Measurements from ENCODE around the gene HDAC4.

The HDAC4 gene

GRCh38 chr2:239064253-239064652 lies 336.6 kb downstream of the HDAC4 start:
- no peak overlapping the region for H3K4me2 ChIP-seq (ENCODE audit: low read length)
- H3K27me3 ChIP-seq (ENCODE audit: insufficient read depth, low read length): no peaks in the 10 kb centered on the region
- no peaks in the 10 kb centered on the region for H3K9me3 ChIP-seq (ENCODE audit: low read length)
- H3K27ac ChIP-seq (ENCODE audit: low read depth, low read length, poor library complexity, severe bottlenecking): no peak overlapping the region
- TF ChIP-seq, protein P1, sequence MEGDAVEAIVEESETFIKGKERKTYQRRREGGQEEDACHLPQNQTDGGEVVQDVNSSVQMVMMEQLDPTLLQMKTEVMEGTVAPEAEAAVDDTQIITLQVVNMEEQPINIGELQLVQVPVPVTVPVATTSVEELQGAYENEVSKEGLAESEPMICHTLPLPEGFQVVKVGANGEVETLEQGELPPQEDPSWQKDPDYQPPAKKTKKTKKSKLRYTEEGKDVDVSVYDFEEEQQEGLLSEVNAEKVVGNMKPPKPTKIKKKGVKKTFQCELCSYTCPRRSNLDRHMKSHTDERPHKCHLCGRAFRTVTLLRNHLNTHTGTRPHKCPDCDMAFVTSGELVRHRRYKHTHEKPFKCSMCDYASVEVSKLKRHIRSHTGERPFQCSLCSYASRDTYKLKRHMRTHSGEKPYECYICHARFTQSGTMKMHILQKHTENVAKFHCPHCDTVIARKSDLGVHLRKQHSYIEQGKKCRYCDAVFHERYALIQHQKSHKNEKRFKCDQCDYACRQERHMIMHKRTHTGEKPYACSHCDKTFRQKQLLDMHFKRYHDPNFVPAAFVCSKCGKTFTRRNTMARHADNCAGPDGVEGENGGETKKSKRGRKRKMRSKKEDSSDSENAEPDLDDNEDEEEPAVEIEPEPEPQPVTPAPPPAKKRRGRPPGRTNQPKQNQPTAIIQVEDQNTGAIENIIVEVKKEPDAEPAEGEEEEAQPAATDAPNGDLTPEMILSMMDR (IDR thresholded peaks at IDR 0.05; ENCODE audit: low read length): no peak
- no peak for TF ChIP-seq EZH2 (IDR thresholded peaks at IDR 0.05; ENCODE audit: borderline replicate concordance, low read length)
- no peaks in the 10 kb centered on the region for H3K36me3 ChIP-seq (ENCODE audit: insufficient read depth, low read length)
- no peak overlapping the region for H3K4me3 ChIP-seq (ENCODE audit: low read depth, low read length, poor library complexity, severe bottlenecking)
- no peaks in the 10 kb centered on the region for H3F3A ChIP-seq (ENCODE audit: insufficient read depth, low read length)
- H3K9ac ChIP-seq (ENCODE audit: low read length): no peak overlapping the region
- H4K20me1 ChIP-seq (ENCODE audit: insufficient read depth, low read length): no peaks in the 10 kb centered on the region
- no peaks in the 10 kb centered on the region for H3K9me2 ChIP-seq (ENCODE audit: low read depth, low read length)
- H3K4me1 ChIP-seq (ENCODE audit: insufficient read depth, low read length, severe bottlenecking): no peaks in the 10 kb centered on the region
- no peaks in the 10 kb centered on the region for H3K79me2 ChIP-seq (ENCODE audit: insufficient read depth, low read length)
- H2AFZ ChIP-seq (ENCODE audit: low read length): no peak overlapping the region

- TF ChIP-seq, protein P1 (IDR thresholded peaks at IDR 0.05; ENCODE audit: low read length): no peak
- TF ChIP-seq EZH2 (IDR thresholded peaks at IDR 0.05; ENCODE audit: borderline replicate concordance, low read length): no peak
- H3K4me1 ChIP-seq (ENCODE audit: insufficient read depth, low read length, severe bottlenecking): no peaks in the 10 kb centered on the region
- H3K27me3 ChIP-seq (ENCODE audit: insufficient read depth, low read length): no peaks in the 10 kb centered on the region
- no peak overlapping the region for H3K4me2 ChIP-seq (ENCODE audit: low read length)
- no peaks in the 10 kb centered on the region for H4K20me1 ChIP-seq (ENCODE audit: insufficient read depth, low read length)
- no peak overlapping the region for H3K4me3 ChIP-seq (ENCODE audit: low read depth, low read length, poor library complexity, severe bottlenecking)
- no peaks in the 10 kb centered on the region for H3F3A ChIP-seq (ENCODE audit: insufficient read depth, low read length)
- H2AFZ ChIP-seq (ENCODE audit: low read length): no peak overlapping the region
- H3K36me3 ChIP-seq (ENCODE audit: insufficient read depth, low read length): no peaks in the 10 kb centered on the region
- no peaks in the 10 kb centered on the region for H3K9me2 ChIP-seq (ENCODE audit: low read depth, low read length)
- H3K9ac ChIP-seq (ENCODE audit: low read length): no peak overlapping the region
- no peak overlapping the region for H3K27ac ChIP-seq (ENCODE audit: low read depth, low read length, poor library complexity, severe bottlenecking)
- H3K79me2 ChIP-seq (ENCODE audit: insufficient read depth, low read length): no peaks in the 10 kb centered on the region
- no peaks in the 10 kb centered on the region for H3K9me3 ChIP-seq (ENCODE audit: low read length)
These were observed 338.1 kb downstream of the HDAC4 start for GRCh38 chr2:239062743-239063142.

DNA sequence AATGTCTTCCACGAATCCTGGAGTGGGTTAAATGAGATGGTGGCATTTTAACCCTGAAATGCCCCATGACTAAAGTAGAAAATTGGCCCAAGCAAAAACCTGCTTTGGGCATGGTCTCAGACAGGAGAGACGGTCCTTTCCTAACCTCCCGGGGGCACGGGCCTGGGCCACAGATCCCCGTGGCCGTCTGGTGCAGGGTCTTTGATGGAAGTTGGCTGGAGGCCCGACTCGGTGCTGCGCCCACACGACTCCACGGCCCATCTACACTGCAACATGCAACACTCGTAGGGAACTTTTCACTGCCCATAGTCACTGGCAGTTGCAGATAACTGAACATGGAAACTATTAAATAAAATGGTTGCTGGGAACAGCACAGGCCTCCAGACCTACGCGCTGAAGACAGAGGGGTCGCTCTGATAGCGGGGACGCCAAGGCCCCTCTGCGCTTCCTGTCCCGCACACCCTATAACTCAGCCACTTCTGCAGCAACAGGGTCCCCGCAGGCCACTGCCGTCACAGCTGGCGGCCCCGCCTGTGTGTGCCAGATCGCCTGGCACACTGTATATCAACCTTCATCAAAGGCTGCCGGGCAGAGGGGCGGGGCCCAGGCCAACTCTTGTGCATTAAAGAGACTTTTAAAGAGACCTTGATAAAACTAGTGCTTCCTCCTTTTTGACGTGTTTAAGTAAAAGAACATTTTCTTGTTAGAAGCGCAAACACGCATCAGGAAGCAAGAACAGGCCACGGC lies 338.8 kb downstream of the HDAC4 start:
- Histone ChIP-seq H3K27ac (ENCODE audit: low read depth, low read length, poor library complexity, severe bottlenecking) (no peak overlapping the region), H3K36me3 (ENCODE audit: insufficient read depth, low read length) (no peaks in the 10 kb centered on the region)
- TF ChIP-seq EZH2 (IDR thresholded peaks at IDR 0.05; ENCODE audit: borderline replicate concordance, low read length): no peak
- TF ChIP-seq, protein P1 (IDR thresholded peaks at IDR 0.05; ENCODE audit: low read length): no peak

More for the DNA sequence above, 338.8 kb downstream of the HDAC4 start:
- Histone ChIP-seq H3K27me3 (ENCODE audit: insufficient read depth, low read length) (no peaks in the 10 kb centered on the region), H2AFZ (ENCODE audit: low read length) (no peak overlapping the region), H3K79me2 (ENCODE audit: insufficient read depth, low read length) (no peaks in the 10 kb centered on the region), H3K9me3 (ENCODE audit: low read length) (no peaks in the 10 kb centered on the region), H3K4me1 (ENCODE audit: insufficient read depth, low read length, severe bottlenecking) (no peaks in the 10 kb centered on the region), H3K4me3 (ENCODE audit: low read depth, low read length, poor library complexity, severe bottlenecking) (no peak overlapping the region), H4K20me1 (ENCODE audit: insufficient read depth, low read length) (no peaks in the 10 kb centered on the region), H3F3A (ENCODE audit: insufficient read depth, low read length) (no peaks in the 10 kb centered on the region), H3K9me2 (ENCODE audit: low read depth, low read length) (no peaks in the 10 kb centered on the region), H3K4me2 (ENCODE audit: low read length) (no peak overlapping the region), H3K9ac (ENCODE audit: low read length) (no peak overlapping the region)
